Tibial artery (tissue), 4 donors: ENCODE results near the gene KANSL1L.
"Not testable (repeated sequence)": the region's sequence is repeated elsewhere in the genome, so short reads cannot be mapped to it uniquely, and the experiment has no call there.

ENCODE experiments used
- DNase-seq, 2 donors: peaks; one replicate each; pipeline ENCODE4 v3.0.0-alpha.2; 2019
- H3K27ac ChIP-seq, 2 donors: fragments of 200-600 bp; sonication (generic) in 1 of 2; 1 replicate in 1 of 2; 2 replicates in 1 of 2; pipeline ENCODE4 v1.5.1; 2018 to 2019; ENCODE audit warnings: mild to moderate bottlenecking in 1 of 2
- H3K27me3 ChIP-seq, 2 donors: fragments of 200-600 bp; sonication (generic) in 1 of 2; one replicate each; pipeline versions ENCODE4 v1.5.1 to v1.6.0; 2016 to 2019
- H3K36me3 ChIP-seq, 3 donors: fragments of 200-600 bp; sonication (generic) in 2 of 3; one replicate each; pipeline ENCODE4 v1.5.1; 2016 to 2019; ENCODE audit warnings: mild to moderate bottlenecking in 2 of 3
- H3K4me1 ChIP-seq, 4 donors: fragments of 200-600 bp; sonication (generic) in 2 of 4; 1 replicate in 3 of 4; 2 replicates in 1 of 4; pipeline ENCODE4 v1.5.1; 2016 to 2019
- H3K4me3 ChIP-seq, 2 donors: fragments of 200-600 bp; sonication (generic) in 1 of 2; 1 replicate in 1 of 2; 2 replicates in 1 of 2; pipeline ENCODE4 v1.5.1; 2018 to 2019; ENCODE audit warnings: mild to moderate bottlenecking in 2 of 2
- H3K9me3 ChIP-seq, 3 donors: fragments of 200-600 bp; sonication (generic) in 1 of 3; one replicate each; pipeline ENCODE4 v1.5.1; 2016 to 2019
- intact Hi-C: fragments of 100-400 bp; cut with DNase I; formaldehyde crosslinking; loops from one replicate; pipeline ENCODE4 v1.15.0; 2023; ENCODE audit warnings: low total_unique reads
- TF ChIP-seq, protein P1 (sequence below), 2 experiments: fragments of 200-600 bp in 1 of 2; fragments of 450-650 bp in 1 of 2; IDR thresholded peaks; one replicate each; pipeline ENCODE4 v1.5.1; 2017 to 2019; ENCODE audit warnings: antibody characterized with exemption in 2 of 2, mild to moderate bottlenecking in 1 of 2, moderate library complexity in 1 of 2

Gene KANSL1L

GRCh38 chr2:210188190-210188589 lies 17.0 kb upstream of the KANSL1L start:
- Histone ChIP-seq H3K27me3 (no peaks in the 10 kb centered on the region), H3K4me1 (no peaks in the 10 kb centered on the region), H3K36me3 (peaks cover 26 to 72% (median 38%) of the 10 kb centered on the region in 3 donors), H3K9me3 (peaks cover 0 to 17% (median 0%) of the 10 kb centered on the region in 3 donors), H3K4me3 (no peak overlapping the region), H3K27ac (no peak overlapping the region)
- no peak for DNase-seq
- TF ChIP-seq, protein P1, sequence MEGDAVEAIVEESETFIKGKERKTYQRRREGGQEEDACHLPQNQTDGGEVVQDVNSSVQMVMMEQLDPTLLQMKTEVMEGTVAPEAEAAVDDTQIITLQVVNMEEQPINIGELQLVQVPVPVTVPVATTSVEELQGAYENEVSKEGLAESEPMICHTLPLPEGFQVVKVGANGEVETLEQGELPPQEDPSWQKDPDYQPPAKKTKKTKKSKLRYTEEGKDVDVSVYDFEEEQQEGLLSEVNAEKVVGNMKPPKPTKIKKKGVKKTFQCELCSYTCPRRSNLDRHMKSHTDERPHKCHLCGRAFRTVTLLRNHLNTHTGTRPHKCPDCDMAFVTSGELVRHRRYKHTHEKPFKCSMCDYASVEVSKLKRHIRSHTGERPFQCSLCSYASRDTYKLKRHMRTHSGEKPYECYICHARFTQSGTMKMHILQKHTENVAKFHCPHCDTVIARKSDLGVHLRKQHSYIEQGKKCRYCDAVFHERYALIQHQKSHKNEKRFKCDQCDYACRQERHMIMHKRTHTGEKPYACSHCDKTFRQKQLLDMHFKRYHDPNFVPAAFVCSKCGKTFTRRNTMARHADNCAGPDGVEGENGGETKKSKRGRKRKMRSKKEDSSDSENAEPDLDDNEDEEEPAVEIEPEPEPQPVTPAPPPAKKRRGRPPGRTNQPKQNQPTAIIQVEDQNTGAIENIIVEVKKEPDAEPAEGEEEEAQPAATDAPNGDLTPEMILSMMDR (IDR thresholded peaks at IDR 0.05): no peak
- intact Hi-C loops: loop anchor here (5.0 kb wide), 1 partner anchor 191 kb away; no protein-coding TSS in a partner anchor

GRCh38 chr2:210183936-210184335 lies 12.7 kb upstream of the KANSL1L start:
- intact Hi-C loops, H3K27me3 ChIP-seq, H3K27ac ChIP-seq, H3K4me3 ChIP-seq, DNase-seq: not testable (repeated sequence)
- H3K9me3 ChIP-seq: peaks cover 0 to 17% (median 0%) of the 10 kb centered on the region in 3 donors
- peaks cover 32 to 46% (median 32%) of the 10 kb centered on the region in 3 donors for H3K36me3 ChIP-seq
- H3K4me1 ChIP-seq: peaks cover 0 to 16% (median 4%) of the 10 kb centered on the region in 4 donors

GRCh38 chr2:210181606-210182088 lies 10.4 kb upstream of the KANSL1L start:
- H3K9me3 ChIP-seq: peaks cover 0 to 17% (median 0%) of the 10 kb centered on the region in 3 donors

GRCh38 chr2:210181033-210181605 lies 9.9 kb upstream of the KANSL1L start:
- H3K9me3 ChIP-seq: peaks cover 0 to 17% (median 0%) of the 10 kb centered on the region in 3 donors
- H3K4me3 ChIP-seq, H3K27ac ChIP-seq, intact Hi-C loops, H3K27me3 ChIP-seq, DNase-seq: not testable (repeated sequence)
- peaks cover 19 to 28% (median 23%) of the 10 kb centered on the region in 3 donors for H3K36me3 ChIP-seq
- peaks cover 0 to 16% (median 4%) of the 10 kb centered on the region in 4 donors for H3K4me1 ChIP-seq

More at GRCh38 chr2:210181606-210182088, 10.4 kb upstream of the KANSL1L start:
- DNase-seq, intact Hi-C loops, H3K27me3 ChIP-seq, H3K4me3 ChIP-seq, H3K27ac ChIP-seq: not testable (repeated sequence)
- Histone ChIP-seq H3K4me1 (peaks cover 0 to 16% (median 4%) of the 10 kb centered on the region in 4 donors), H3K36me3 (peaks cover 19 to 33% (median 23%) of the 10 kb centered on the region in 3 donors)

- peaks cover 19 to 21% (median 21%) of the 10 kb centered on the region in 3 donors for H3K36me3 ChIP-seq
- H3K9me3 ChIP-seq: peaks cover 0 to 16% (median 0%) of the 10 kb centered on the region in 3 donors
- no peak for DNase-seq
- H3K4me3 ChIP-seq: no peak overlapping the region
- H3K27ac ChIP-seq: no peak overlapping the region
- intact Hi-C loops: no loop called here
- no peaks in the 10 kb centered on the region for H3K27me3 ChIP-seq
- H3K4me1 ChIP-seq: peaks cover 0 to 16% (median 4%) of the 10 kb centered on the region in 4 donors
- TF ChIP-seq, protein P1 (IDR thresholded peaks at IDR 0.05): no peak
Measured at GRCh38 chr2:210180477-210180876, 9.3 kb upstream of the KANSL1L start.

DNA sequence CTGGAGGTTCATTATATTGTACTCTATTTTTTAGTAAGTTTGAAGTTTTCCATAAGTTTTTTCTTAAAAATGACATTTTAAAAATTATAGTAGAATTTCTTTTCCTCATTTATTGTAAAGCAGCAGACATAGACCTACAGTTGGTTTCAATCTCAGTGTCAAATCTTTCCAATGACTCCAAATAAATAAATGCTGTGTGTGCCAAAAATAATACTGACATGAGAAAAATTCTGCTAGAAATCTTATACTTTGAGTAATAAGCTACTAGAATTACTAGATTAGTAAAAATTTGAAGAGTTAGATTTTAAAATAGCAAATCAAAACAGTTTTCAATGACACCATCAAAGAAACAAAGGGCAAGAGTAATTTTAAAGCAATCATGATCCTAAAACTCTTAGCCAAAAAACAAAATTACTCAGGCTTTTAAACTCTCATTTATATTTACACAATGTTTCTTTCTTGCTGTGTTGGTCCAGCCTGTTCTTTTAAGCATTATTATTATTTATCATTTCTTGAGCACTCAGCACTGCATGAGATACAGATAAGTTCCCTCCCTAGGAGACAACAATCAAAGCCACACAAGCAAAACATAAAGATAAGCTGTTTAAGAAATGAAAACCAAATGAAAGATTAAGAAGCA lies 8.3 kb upstream of the KANSL1L start:
- intact Hi-C loops: no loop called here
- DNase-seq: no peak
- Histone ChIP-seq H3K36me3 (peaks cover 11 to 19% (median 14%) of the 10 kb centered on the region in 3 donors), H3K4me1 (peaks cover 0 to 16% (median 4%) of the 10 kb centered on the region in 4 donors), H3K4me3 (no peak overlapping the region), H3K27me3 (no peaks in the 10 kb centered on the region), H3K27ac (no peak overlapping the region), H3K9me3 (peaks cover 0 to 6% (median 0%) of the 10 kb centered on the region in 3 donors)
- TF ChIP-seq, protein P1 (IDR thresholded peaks at IDR 0.05): no peak

- Histone ChIP-seq H3K27ac (no peak overlapping the region), H3K27me3 (no peaks in the 10 kb centered on the region), H3K4me3 (no peak overlapping the region), H3K4me1 (peaks cover 0 to 16% (median 4%) of the 10 kb centered on the region in 4 donors), H3K36me3 (peaks cover 8 to 19% (median 14%) of the 10 kb centered on the region in 3 donors), H3K9me3 (no peaks in the 10 kb centered on the region)
- intact Hi-C loops: no loop called here
- TF ChIP-seq, protein P1 (IDR thresholded peaks at IDR 0.05): no peak
- no peak for DNase-seq
Measured at GRCh38 chr2:210177769-210178168, 6.6 kb upstream of the KANSL1L start.

DNA sequence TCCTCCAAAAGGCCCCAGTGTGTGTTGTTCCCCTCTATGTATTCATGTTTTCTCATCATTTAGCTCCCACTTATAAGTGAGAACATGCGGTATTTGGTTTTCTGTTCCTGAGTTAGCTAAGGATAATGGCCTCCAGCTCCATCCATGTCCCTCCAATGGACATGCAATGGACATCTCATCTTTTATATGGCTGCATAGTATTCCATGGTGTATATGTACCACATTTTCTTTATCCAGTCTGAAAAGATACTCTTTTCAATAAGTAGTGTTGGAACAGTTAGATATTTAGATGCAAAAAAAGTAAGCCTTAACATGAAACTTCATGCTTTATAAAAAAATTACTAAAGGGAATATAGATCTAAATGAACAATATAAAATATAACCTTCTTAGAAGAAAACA lies 5.9 kb upstream of the KANSL1L start:
- H3K27ac ChIP-seq, intact Hi-C loops, H3K4me3 ChIP-seq, H3K9me3 ChIP-seq, DNase-seq, H3K27me3 ChIP-seq: not testable (repeated sequence)
- Histone ChIP-seq H3K4me1 (peaks cover 0 to 23% (median 7%) of the 10 kb centered on the region in 4 donors), H3K36me3 (peaks cover 8 to 18% (median 14%) of the 10 kb centered on the region in 3 donors)
